Hepatocyte (in vitro differentiated cells): ENCODE results near the gene HNRNPA1.

Experiments used
- EZH2 ChIP-seq: fragments of 200-600 bp; sonication (generic); IDR thresholded peaks from 2 replicates; pipeline ENCODE4 v1.6.1; 2016; ENCODE audit warnings: antibody characterized with exemption, mild to moderate bottlenecking, borderline replicate concordance
- TF ChIP-seq, protein P1 (sequence below): fragments of 200-600 bp; sonication (generic); IDR thresholded peaks from 2 replicates; pipeline ENCODE4 v1.5.1; 2016; ENCODE audit warnings: antibody characterized with exemption, mild to moderate bottlenecking; ENCODE audit not compliant: poor library complexity

GRCh38 chr12:54296393-54297099, 16.0 kb downstream of the HNRNPA1 start:
- TF ChIP-seq, protein P1, sequence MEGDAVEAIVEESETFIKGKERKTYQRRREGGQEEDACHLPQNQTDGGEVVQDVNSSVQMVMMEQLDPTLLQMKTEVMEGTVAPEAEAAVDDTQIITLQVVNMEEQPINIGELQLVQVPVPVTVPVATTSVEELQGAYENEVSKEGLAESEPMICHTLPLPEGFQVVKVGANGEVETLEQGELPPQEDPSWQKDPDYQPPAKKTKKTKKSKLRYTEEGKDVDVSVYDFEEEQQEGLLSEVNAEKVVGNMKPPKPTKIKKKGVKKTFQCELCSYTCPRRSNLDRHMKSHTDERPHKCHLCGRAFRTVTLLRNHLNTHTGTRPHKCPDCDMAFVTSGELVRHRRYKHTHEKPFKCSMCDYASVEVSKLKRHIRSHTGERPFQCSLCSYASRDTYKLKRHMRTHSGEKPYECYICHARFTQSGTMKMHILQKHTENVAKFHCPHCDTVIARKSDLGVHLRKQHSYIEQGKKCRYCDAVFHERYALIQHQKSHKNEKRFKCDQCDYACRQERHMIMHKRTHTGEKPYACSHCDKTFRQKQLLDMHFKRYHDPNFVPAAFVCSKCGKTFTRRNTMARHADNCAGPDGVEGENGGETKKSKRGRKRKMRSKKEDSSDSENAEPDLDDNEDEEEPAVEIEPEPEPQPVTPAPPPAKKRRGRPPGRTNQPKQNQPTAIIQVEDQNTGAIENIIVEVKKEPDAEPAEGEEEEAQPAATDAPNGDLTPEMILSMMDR: no peak
- TF ChIP-seq EZH2: no peak
